ENCODE data around the gene LRRK1. TPM values are rescaled to one million over a fixed set of nuclear protein-coding genes. Genes with fewer than 3 reads are reported as not detected.

Gene LRRK1
- polyA plus RNA-seq, 5 donors, result 1.5 to 3.0 (median 2.8) TPM

GRCh38 chr15:101024073-101024695 lies 105.0 kb downstream of the LRRK1 start:
- peak in 1 of 2 donors; percentile 68 for DNase-seq

- DNase-seq, result no peak
Measured at GRCh38 chr15:101024706-101025500, 105.7 kb downstream of the LRRK1 start.

- no peak for DNase-seq
Measured at GRCh38 chr15:101025501-101025885, 106.3 kb downstream of the LRRK1 start.

GRCh38 chr15:101025896-101026631 lies 106.9 kb downstream of the LRRK1 start:
- no peak for DNase-seq

GRCh38 chr15:101026656-101027272 lies 107.6 kb downstream of the LRRK1 start:
- no peak for DNase-seq

- no peak for DNase-seq
Measured at GRCh38 chr15:101027273-101027901, 108.2 kb downstream of the LRRK1 start.

GRCh38 chr15:101027920-101028319 lies 108.8 kb downstream of the LRRK1 start:
- DNase-seq, result no peak

GRCh38 chr15:101028321-101028720 lies 109.2 kb downstream of the LRRK1 start:
- DNase-seq, result no peak

GRCh38 chr15:101028772-101029438 lies 109.7 kb downstream of the LRRK1 start:
- no peak for DNase-seq

GRCh38 chr15:101029971-101030661 lies 111.0 kb downstream of the LRRK1 start:
- no peak for DNase-seq

- no peak for DNase-seq
Measured at GRCh38 chr15:101031213-101031612, 112.1 kb downstream of the LRRK1 start.

- DNase-seq, result no peak
Measured at GRCh38 chr15:101033801-101034200, 114.6 kb downstream of the LRRK1 start.

GRCh38 chr15:101035611-101036010 lies 116.5 kb downstream of the LRRK1 start:
- DNase-seq, result no peak

- DNase-seq, result no peak
Measured at GRCh38 chr15:101036189-101036588, 117.0 kb downstream of the LRRK1 start.

- DNase-seq, result no peak
Measured at GRCh38 chr15:101037090-101037830, 118.1 kb downstream of the LRRK1 start.

- no peak for DNase-seq
Measured at GRCh38 chr15:101038327-101039003, 119.3 kb downstream of the LRRK1 start.

- DNase-seq, result no peak
Measured at GRCh38 chr15:101039461-101039860, 120.3 kb downstream of the LRRK1 start.

- DNase-seq, result no peak
Measured at GRCh38 chr15:101042320-101042719, 123.2 kb downstream of the LRRK1 start.

GRCh38 chr15:101043011-101043410 lies 123.9 kb downstream of the LRRK1 start:
- no peak for DNase-seq
